ENCODE results near the gene GGT5. TPM values are rescaled to one million over a fixed set of nuclear protein-coding genes. Genes with fewer than 3 reads are reported as not detected.
"Not testable (repeated sequence)": the region's sequence is repeated elsewhere in the genome, so short reads cannot be mapped to it uniquely, and the experiment has no call there.

The GGT5 gene, protein sequence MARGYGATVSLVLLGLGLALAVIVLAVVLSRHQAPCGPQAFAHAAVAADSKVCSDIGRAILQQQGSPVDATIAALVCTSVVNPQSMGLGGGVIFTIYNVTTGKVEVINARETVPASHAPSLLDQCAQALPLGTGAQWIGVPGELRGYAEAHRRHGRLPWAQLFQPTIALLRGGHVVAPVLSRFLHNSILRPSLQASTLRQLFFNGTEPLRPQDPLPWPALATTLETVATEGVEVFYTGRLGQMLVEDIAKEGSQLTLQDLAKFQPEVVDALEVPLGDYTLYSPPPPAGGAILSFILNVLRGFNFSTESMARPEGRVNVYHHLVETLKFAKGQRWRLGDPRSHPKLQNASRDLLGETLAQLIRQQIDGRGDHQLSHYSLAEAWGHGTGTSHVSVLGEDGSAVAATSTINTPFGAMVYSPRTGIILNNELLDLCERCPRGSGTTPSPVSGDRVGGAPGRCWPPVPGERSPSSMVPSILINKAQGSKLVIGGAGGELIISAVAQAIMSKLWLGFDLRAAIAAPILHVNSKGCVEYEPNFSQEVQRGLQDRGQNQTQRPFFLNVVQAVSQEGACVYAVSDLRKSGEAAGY
- under 1 TPM; 0.33 to 0.42 TPM for total RNA-seq

- DNase-seq (ENCODE audit: low spot score); H3K27me3 Mint-ChIP-seq; ATAC-seq; H3K9me3 Mint-ChIP-seq; H3K36me3 Mint-ChIP-seq: not testable (repeated sequence)
- Mint-ChIP-seq H3K4me1 (ENCODE audit: low read depth in 2 of 2) (peaks cover 23 to 27% of the 10 kb centered on the region in 2 donors), H3K27ac (peak within 1 kb of the TSS in 1 of 2 donors; percentile 23), H3K4me3 (peak within 1 kb of the TSS; percentile 53)
Observed at GRCh38 chr22:24245030-24245431, at the start of gene GGT5. TSS of gene GGT5 (minus strand) at chr22:24245082. CDS start at chr22:24244725, 357 bp downstream.

- peaks cover 26 to 27% of the 10 kb centered on the region in 2 donors for H3K4me1 Mint-ChIP-seq (ENCODE audit: low read depth in 2 of 2)
- not testable (repeated sequence) for H3K27ac Mint-ChIP-seq; H3K36me3 Mint-ChIP-seq; H3K4me3 Mint-ChIP-seq; ATAC-seq; H3K9me3 Mint-ChIP-seq; DNase-seq (ENCODE audit: low spot score); H3K27me3 Mint-ChIP-seq
Observed at GRCh38 chr22:24292202-24292830, 47.4 kb upstream of the GGT5 start.

DNA sequence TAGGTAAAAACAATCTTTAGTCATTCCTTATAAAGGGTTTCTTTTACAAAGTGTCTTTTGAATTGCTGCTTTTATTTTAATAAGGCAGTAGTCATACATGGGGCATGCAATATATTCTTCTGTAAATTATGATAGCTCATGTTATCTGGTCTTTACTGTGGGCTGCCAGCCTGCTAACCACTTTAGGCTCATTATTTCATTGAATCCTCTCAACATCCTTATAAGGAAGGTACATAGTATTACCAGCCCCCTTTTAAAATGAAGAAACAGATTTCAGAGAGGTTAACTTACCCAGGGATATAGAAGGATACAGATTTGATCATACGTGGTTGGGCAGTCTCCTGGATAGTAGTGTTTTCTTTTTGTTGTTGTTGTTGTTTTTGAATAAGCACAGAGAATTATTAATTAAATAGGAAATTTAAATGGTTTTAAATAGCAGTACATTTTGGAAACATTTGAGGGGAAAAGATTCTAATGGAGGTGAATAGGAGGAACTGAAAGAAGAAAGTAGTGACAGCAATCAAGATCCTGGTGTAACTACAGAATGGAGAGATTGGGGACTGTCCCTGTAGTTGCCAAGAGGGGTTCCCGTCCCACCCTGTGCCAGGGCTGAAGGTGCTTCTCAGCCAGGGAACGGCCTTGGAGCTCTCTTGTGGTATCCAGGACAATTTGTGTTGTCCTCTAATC lies 46.8 kb upstream of the GGT5 start:
- no peak overlapping the region for H3K4me3 Mint-ChIP-seq
- H3K36me3 Mint-ChIP-seq: no peaks in the 10 kb centered on the region
- no peaks in the 10 kb centered on the region for H3K9me3 Mint-ChIP-seq
- peak overlapping the region in 1 of 2 donors; percentile 22 for H3K27ac Mint-ChIP-seq
- no peak for ATAC-seq
- no peaks in the 10 kb centered on the region for H3K27me3 Mint-ChIP-seq
- H3K4me1 Mint-ChIP-seq (ENCODE audit: low read depth in 2 of 2): peaks cover 30 to 31% of the 10 kb centered on the region in 2 donors
- DNase-seq (ENCODE audit: low spot score): no peak

DNA sequence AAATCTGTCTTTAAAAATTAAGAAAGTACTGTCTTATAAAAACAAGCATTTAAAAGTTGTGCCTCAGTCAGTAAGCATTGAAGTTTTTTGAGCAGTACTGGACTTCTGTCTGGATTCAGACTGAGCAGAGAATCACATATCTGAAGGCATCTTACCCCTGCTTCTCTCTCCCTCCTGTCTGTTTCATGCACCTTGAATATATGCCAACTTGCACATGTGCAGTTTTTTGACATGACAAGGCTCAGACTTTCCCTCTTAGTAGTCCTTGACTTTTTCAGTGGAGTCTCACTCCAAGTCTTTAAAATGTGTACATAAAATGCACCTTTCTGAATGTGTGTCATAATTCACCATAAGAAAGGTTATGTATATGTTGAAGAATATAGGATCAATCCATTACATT lies 45.6 kb upstream of the GGT5 start:
- Mint-ChIP-seq H3K4me3 (no peak overlapping the region), H3K36me3 (no peaks in the 10 kb centered on the region), H3K9me3 (no peaks in the 10 kb centered on the region), H3K4me1 (ENCODE audit: low read depth in 2 of 2) (peaks cover 23 to 31% of the 10 kb centered on the region in 2 donors), H3K27me3 (no peaks in the 10 kb centered on the region), H3K27ac (no peak overlapping the region)
- no peak for DNase-seq (ENCODE audit: low spot score)
- ATAC-seq: no peak

DNA sequence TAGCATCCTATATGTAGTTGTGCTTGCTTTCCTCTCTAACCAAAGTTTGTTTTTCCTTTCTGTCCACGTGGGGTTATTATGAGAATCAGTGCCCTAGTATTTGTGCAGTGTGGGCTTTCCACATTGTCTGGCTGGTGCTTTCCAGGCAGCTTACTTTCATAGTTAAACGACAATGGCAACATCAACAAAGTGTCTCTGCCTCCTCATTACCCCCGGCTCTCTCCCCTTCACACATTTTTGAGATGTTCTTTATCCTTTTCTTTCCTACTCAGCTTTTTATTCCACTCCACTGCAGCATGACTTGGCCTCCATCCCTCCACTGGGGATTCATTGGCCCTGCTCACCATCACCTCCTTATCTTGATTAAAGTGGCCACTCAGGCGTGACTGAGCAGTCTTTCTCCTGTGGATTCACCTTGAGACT lies 44.9 kb upstream of the GGT5 start:
- H3K4me3 Mint-ChIP-seq: no peak overlapping the region

GRCh38 chr22:24289114-24289513 lies 44.2 kb upstream of the GGT5 start:
- Mint-ChIP-seq H3K27ac (no peak overlapping the region), H3K9me3 (no peaks in the 10 kb centered on the region), H3K36me3 (no peaks in the 10 kb centered on the region), H3K4me3 (no peak overlapping the region), H3K4me1 (ENCODE audit: low read depth in 2 of 2) (peaks cover 32 to 40% of the 10 kb centered on the region in 2 donors), H3K27me3 (no peaks in the 10 kb centered on the region)
- DNase-seq (ENCODE audit: low spot score): no peak
- ATAC-seq: no peak

More for the DNA sequence above, 44.9 kb upstream of the GGT5 start:
- H3K36me3 Mint-ChIP-seq: no peaks in the 10 kb centered on the region
- no peaks in the 10 kb centered on the region for H3K27me3 Mint-ChIP-seq
- no peaks in the 10 kb centered on the region for H3K9me3 Mint-ChIP-seq
- H3K27ac Mint-ChIP-seq: peak overlapping the region in 1 of 2 donors; percentile 6
- DNase-seq (ENCODE audit: low spot score): no peak
- H3K4me1 Mint-ChIP-seq (ENCODE audit: low read depth in 2 of 2): peaks cover 29 to 35% of the 10 kb centered on the region in 2 donors
- no peak for ATAC-seq

DNA sequence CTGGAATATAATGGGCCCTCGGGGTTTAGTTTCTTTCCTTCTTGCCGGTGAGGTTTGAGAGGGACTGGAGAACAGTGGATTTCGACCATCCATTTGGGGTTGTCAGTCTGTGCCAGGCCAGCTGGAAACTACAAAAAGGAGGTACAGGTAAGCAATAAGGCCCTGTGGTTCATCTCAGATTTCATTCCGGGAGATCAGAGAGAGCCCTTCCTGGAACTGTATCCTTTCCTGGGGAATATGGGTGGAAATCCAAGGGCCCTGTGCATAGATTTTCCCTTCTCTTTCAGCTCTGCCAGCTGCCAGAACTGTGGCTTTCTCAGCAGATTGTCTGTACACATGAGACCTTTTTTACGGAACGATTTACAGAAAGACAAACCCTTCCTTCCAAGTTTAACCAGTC lies 42.9 kb upstream of the GGT5 start:
- H3K27ac Mint-ChIP-seq; DNase-seq (ENCODE audit: low spot score); H3K4me3 Mint-ChIP-seq; H3K36me3 Mint-ChIP-seq; ATAC-seq; H3K9me3 Mint-ChIP-seq; H3K27me3 Mint-ChIP-seq: not testable (repeated sequence)
- H3K4me1 Mint-ChIP-seq (ENCODE audit: low read depth in 2 of 2): peaks cover 30 to 46% of the 10 kb centered on the region in 2 donors

GRCh38 chr22:24287212-24287611 lies 42.3 kb upstream of the GGT5 start:
- not testable (repeated sequence) for H3K4me3 Mint-ChIP-seq; H3K27me3 Mint-ChIP-seq; DNase-seq (ENCODE audit: low spot score); H3K36me3 Mint-ChIP-seq; H3K9me3 Mint-ChIP-seq; ATAC-seq; H3K27ac Mint-ChIP-seq
- peaks cover 32 to 49% of the 10 kb centered on the region in 2 donors for H3K4me1 Mint-ChIP-seq (ENCODE audit: low read depth in 2 of 2)

GRCh38 chr22:24285245-24285644 lies 40.4 kb upstream of the GGT5 start:
- ATAC-seq: peak in 1 of 2 donors; percentile 85
- Mint-ChIP-seq H3K4me3 (peak overlapping the region; percentile 50), H3K27ac (peak overlapping the region; percentile 12 to 41), H3K36me3 (no peaks in the 10 kb centered on the region), H3K9me3 (no peaks in the 10 kb centered on the region), H3K27me3 (no peaks in the 10 kb centered on the region), H3K4me1 (ENCODE audit: low read depth in 2 of 2) (peaks cover 32 to 50% of the 10 kb centered on the region in 2 donors)
- DNase-seq (ENCODE audit: low spot score): no peak

DNA sequence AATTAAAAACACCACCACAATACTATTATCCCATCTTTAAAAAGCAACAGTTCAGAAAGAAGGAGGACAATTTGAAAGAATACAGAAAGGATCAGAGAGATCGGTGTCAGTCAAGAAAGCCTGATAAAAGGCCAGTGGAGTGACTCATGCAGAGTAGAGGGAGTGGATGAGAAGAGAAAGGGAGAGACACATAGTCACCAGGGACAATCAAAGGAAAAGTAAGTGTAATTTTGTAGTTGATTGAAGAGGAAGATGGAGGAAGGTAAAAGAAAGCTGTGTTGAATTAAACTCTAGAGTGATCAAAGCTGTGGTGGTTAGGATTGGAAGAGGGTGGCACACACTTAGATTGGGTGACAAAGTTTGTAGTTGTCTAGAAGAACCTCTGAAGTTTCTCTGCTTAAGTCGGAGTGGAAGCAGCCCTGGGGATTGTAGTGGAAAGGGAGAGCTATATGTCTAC lies 39.9 kb upstream of the GGT5 start:
- Mint-ChIP-seq H3K9me3 (no peaks in the 10 kb centered on the region), H3K36me3 (no peaks in the 10 kb centered on the region), H3K4me1 (ENCODE audit: low read depth in 2 of 2) (peaks cover 31 to 47% of the 10 kb centered on the region in 2 donors), H3K27ac (peak overlapping the region; percentile 12 to 41), H3K27me3 (no peaks in the 10 kb centered on the region), H3K4me3 (peak overlapping the region; percentile 50)
- DNase-seq (ENCODE audit: low spot score) (no peak), ATAC-seq (peak in 1 of 2 donors; percentile 54)

- H3K4me1 Mint-ChIP-seq (ENCODE audit: low read depth in 2 of 2): peaks cover 32 to 43% of the 10 kb centered on the region in 2 donors
- no peak overlapping the region for H3K4me3 Mint-ChIP-seq
- no peaks in the 10 kb centered on the region for H3K9me3 Mint-ChIP-seq
- no peak for DNase-seq (ENCODE audit: low spot score)
- H3K36me3 Mint-ChIP-seq: peaks cover under 1% of the 10 kb centered on the region
- ATAC-seq: no peak
- H3K27ac Mint-ChIP-seq: peak overlapping the region in 1 of 2 donors; percentile 27
- H3K27me3 Mint-ChIP-seq: no peaks in the 10 kb centered on the region
Observed at GRCh38 chr22:24282401-24282800, 37.5 kb upstream of the GGT5 start.

GRCh38 chr22:24280363-24280762 lies 35.5 kb upstream of the GGT5 start:
- DNase-seq (ENCODE audit: low spot score); H3K27me3 Mint-ChIP-seq; H3K36me3 Mint-ChIP-seq; H3K9me3 Mint-ChIP-seq; H3K4me3 Mint-ChIP-seq; H3K27ac Mint-ChIP-seq: not testable (repeated sequence)
- H3K4me1 Mint-ChIP-seq (ENCODE audit: low read depth in 2 of 2): peaks cover 35 to 41% of the 10 kb centered on the region in 2 donors
- ATAC-seq: peak in 1 of 2 donors; percentile 73

DNA sequence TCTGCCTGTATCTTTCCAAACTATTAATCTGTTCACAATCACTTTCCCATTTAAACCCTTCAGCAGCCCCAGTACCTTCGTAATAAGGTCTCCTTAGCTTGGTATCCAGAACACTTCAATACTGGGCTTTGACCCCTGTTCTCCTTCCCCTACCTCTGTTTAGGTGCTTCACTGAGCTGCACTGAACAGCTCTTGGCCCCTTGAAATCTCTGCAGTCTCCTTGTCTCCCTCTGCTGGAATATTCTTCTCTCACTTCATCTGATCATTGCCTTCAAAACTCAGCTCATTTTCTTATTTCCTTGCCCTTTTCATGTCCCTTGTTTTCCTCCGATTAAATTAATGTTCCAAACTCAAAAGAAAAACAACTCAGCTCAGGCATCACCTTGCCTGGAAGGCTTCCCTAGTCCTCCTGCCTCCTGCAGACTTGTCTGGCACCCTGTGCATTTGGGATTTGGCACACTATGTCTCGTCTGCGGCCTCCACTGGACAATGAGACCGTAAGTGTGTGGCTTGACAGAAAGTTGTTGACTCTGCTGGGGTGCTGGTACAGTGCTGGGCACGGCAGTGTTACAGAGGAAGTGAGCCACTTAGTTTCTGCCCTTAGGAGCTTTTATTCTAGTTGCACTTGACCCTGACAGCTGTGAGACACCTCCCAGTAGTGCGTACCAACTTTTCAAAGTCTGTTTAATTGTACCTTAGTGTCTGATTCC lies 30.0 kb upstream of the GGT5 start:
- H3K36me3 Mint-ChIP-seq: peaks cover 11% of the 10 kb centered on the region
- not testable (repeated sequence) for ATAC-seq; H3K9me3 Mint-ChIP-seq; DNase-seq (ENCODE audit: low spot score); H3K27me3 Mint-ChIP-seq
- peaks cover 37 to 40% of the 10 kb centered on the region in 2 donors for H3K4me1 Mint-ChIP-seq (ENCODE audit: low read depth in 2 of 2)
- H3K4me3 Mint-ChIP-seq: peak overlapping the region; percentile 61
- H3K27ac Mint-ChIP-seq: peak overlapping the region; percentile 65 to 82
